ENCODE data around the gene UVRAG. TPM values are rescaled to one million over a fixed set of nuclear protein-coding genes. Genes with fewer than 3 reads are reported as not detected.
"Not testable (repeated sequence)": the region's sequence is repeated elsewhere in the genome, so short reads cannot be mapped to it uniquely, and the experiment has no call there.

The UVRAG gene
- total and polyA plus RNA-seq, 7 donors: 6.2 to 16.8 (median 13.6) TPM

DNA sequence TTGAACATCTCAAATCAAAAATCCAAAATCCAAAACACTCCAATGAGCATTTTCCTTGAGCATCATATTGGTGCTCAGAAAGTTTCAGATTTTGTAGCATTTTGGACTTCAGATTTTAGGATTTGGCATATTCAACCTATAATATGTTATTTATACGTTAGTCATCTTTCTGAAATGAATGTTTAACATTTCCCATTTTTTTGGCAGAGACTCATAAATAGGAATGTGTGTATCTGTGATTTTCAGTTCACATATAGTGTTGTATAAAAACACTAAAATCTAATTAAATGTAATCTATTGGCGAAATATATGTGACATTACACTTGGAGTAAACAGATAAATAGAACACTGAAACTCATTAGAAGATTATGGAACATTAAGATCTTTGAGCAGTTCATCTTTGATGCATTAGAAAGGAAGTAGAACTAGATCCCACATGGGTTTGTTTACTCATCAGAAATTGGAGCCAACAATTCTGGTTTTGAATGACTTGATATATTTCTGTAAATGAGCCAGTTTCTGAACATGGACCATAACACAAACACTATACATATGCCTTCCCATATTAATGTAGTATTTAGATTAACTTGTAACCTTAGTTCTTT, 153.1 kb downstream of the UVRAG start:
- WGBS, 3 donors: 82 to 96% (median 92%) methylated on average over 2 of the region's 2 CpGs
- DNase-seq (no peak), ATAC-seq (no peak)
- H3K36me3 ChIP-seq (ENCODE audit: insufficient read depth in 1 of 2, low read depth in 1 of 2): no peaks in the 10 kb centered on the region
- intact Hi-C loops (cut with DNase I): no loop called here
- TF ChIP-seq, protein P1, sequence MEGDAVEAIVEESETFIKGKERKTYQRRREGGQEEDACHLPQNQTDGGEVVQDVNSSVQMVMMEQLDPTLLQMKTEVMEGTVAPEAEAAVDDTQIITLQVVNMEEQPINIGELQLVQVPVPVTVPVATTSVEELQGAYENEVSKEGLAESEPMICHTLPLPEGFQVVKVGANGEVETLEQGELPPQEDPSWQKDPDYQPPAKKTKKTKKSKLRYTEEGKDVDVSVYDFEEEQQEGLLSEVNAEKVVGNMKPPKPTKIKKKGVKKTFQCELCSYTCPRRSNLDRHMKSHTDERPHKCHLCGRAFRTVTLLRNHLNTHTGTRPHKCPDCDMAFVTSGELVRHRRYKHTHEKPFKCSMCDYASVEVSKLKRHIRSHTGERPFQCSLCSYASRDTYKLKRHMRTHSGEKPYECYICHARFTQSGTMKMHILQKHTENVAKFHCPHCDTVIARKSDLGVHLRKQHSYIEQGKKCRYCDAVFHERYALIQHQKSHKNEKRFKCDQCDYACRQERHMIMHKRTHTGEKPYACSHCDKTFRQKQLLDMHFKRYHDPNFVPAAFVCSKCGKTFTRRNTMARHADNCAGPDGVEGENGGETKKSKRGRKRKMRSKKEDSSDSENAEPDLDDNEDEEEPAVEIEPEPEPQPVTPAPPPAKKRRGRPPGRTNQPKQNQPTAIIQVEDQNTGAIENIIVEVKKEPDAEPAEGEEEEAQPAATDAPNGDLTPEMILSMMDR (IDR thresholded peaks at IDR 0.05): no peak
- no peak overlapping the region for H3K4me3 ChIP-seq
- H3K9me3 ChIP-seq: peaks cover 7% of the 10 kb centered on the region
- H3K4me1 ChIP-seq: peaks cover 5% of the 10 kb centered on the region
- H3K27me3 ChIP-seq (ENCODE audit: insufficient read depth in 3 of 3, low read length in 2 of 3): no peaks in the 10 kb centered on the region
- no peak overlapping the region for H3K27ac ChIP-seq

DNA sequence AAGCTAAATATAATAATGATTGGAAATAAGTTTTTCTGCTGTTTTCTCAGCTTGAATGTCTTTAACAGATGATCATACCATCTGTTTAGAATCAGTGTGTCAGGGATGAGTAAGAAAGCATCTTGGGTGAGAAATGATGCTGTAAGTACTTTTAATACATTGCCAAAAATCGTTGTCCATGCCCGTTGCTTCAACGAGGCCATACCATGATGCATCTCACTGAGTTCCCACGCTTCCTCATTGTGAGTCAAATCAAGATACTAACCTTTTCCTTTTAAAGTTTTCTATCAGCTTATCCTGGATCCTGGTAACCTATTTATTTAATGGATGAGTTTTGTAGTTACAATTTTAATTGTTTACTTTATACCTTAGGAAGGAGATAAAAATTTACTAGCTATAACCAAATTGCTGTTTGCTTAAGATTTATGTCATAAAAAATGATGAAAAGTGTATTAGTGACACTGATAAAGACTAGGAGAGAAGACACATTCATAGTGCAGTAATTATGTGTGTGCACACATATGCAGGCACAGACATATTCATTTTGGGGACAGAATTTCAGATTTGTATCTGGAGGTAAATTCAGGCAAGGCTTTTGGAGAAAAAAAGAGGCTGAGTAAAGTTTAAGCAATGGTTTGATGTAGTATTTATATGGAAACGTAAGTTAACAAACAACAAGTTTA, 154.8 kb downstream of the UVRAG start:
- no peak overlapping the region for H3K4me3 ChIP-seq
- H3K27me3 ChIP-seq (ENCODE audit: insufficient read depth in 3 of 3, low read length in 2 of 3): no peaks in the 10 kb centered on the region
- TF ChIP-seq, protein P1 (IDR thresholded peaks at IDR 0.05): no peak
- peaks cover 5% of the 10 kb centered on the region for H3K4me1 ChIP-seq
- 75 to 82% (median 76%) methylated on average over 5 of the region's 5 CpGs for WGBS, 3 donors
- no peak for DNase-seq
- no peaks in the 10 kb centered on the region for H3K36me3 ChIP-seq (ENCODE audit: insufficient read depth in 1 of 2, low read depth in 1 of 2)
- no peak overlapping the region for H3K27ac ChIP-seq
- peaks cover 9% of the 10 kb centered on the region for H3K9me3 ChIP-seq
- no peak for ATAC-seq
- intact Hi-C loops (cut with DNase I): no loop called here

DNA sequence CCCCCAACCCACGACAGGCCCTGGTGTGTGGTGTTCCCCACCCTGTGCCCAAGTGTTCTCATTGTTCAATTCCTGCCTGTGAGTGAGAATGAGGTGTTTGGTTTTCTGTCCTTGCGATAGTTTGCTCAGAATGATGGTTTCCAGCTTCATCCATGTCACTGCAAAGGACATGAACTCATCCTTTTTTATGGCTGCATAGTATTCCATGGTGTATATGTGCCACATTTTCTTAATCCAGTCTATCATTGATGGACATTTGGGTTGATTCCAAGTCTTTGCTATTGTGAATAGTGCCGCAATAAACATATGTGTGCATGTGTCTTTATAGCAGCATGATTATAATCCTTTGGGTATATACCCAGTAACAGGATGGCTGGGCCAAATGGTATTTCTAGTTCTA, 158.7 kb downstream of the UVRAG start:
- ATAC-seq; DNase-seq; H3K4me1 ChIP-seq; H3K4me3 ChIP-seq; H3K9me3 ChIP-seq; H3K36me3 ChIP-seq (ENCODE audit: insufficient read depth in 1 of 2, low read depth in 1 of 2); H3K27me3 ChIP-seq (ENCODE audit: insufficient read depth in 3 of 3, low read length in 2 of 3); intact Hi-C loops (cut with DNase I); H3K27ac ChIP-seq: not testable (repeated sequence)
- 83 to 100% (median 97%) methylated on average over 3 of the region's 3 CpGs for whole genome bisulfite sequencing, 3 donors

DNA sequence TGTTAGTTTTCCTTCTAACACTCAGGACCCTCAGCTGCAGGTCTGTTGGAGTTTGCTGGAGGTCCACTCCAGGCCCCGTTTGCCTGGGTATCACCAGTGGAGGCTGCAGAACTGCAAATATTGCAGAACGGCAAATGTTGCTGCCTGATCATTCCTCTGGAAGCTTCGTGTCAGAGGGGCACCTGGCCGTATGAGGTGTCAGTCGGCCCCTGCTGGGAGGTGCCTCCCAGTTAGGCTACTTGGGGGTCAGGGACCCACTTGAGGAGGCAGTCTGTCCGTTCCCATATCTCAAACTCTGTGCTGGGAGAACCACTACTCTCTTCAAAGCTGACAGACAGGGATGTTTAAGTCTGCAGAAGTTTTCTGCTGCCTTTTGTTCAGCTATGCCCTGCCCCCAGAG, 164.1 kb downstream of the UVRAG start:
- intact Hi-C loops (cut with DNase I); H3K27me3 ChIP-seq (ENCODE audit: insufficient read depth in 3 of 3, low read length in 2 of 3); H3K4me1 ChIP-seq; H3K36me3 ChIP-seq (ENCODE audit: insufficient read depth in 1 of 2, low read depth in 1 of 2); ATAC-seq; DNase-seq; H3K9me3 ChIP-seq; H3K4me3 ChIP-seq; H3K27ac ChIP-seq: not testable (repeated sequence)
- 91 to 97% (median 94%) methylated on average over 6 of the region's 6 CpGs for WGBS, 3 donors

DNA sequence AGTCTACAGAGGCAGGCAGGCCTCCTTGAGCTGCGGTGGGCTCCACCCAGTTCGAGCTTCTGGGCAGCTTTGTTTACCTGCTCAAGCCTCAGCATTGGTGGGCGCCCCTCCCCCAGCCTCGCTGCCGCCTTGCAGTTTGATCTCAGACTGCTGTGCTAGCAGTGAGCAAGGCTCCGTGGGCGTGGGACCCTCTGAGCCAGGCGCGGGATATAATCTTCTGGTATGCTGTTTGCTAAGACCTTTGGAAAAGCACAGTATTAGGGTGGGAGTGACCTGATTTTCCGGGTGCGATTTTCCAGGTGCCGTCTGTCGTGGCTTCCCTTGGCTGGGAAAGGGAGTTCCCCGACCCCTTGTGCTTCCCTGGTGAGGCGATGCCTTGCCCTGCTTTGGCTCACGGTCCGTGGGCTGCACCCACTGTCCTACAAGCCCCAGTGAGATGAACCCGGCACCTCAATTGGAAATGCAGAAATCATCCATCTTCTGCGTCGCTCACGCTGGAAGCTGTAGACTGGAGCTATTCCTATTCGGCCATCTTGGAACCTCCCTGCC, 164.5 kb downstream of the UVRAG start:
- 90 to 93% (median 91%) methylated on average over 22 of the region's 22 CpGs for WGBS, 3 donors
- H3K27ac ChIP-seq; intact Hi-C loops (cut with DNase I); ATAC-seq; H3K9me3 ChIP-seq; H3K4me3 ChIP-seq; H3K4me1 ChIP-seq; H3K27me3 ChIP-seq (ENCODE audit: insufficient read depth in 3 of 3, low read length in 2 of 3): not testable (repeated sequence)
- peaks cover 2 to 14% of the 10 kb centered on the region in 2 donors for H3K36me3 ChIP-seq (ENCODE audit: insufficient read depth in 1 of 2, low read depth in 1 of 2)
- peak in 1 of 2 donors; percentile 40 for DNase-seq

DNA sequence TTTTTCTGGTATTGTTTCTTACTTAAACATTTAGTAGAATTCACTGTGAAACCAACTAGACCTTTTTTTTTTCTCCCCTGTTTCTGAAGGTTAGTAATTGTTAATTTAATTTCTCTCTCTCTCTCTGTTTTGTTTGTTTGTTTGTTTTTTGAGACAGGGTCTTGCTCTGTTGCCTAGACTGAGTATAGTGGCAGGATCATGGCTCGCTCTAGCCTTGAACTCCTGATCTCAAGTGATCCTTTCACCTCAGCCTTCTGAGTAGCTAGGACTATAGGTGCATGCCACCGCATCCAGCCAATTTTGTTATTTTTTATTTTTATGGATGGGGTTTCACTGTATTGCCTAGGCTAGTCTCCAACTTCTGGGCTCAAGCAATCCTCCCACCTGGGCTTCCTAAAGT, 165.0 kb downstream of the UVRAG start:
- H3K4me1 ChIP-seq: no peaks in the 10 kb centered on the region
- 95 to 98% (median 97%) methylated on average over 2 of the region's 2 CpGs for whole genome bisulfite sequencing, 3 donors
- TF ChIP-seq, protein P1 (IDR thresholded peaks at IDR 0.05): no peak
- no peak overlapping the region for H3K27ac ChIP-seq
- DNase-seq (no peak), ATAC-seq (no peak)
- peaks cover 2 to 14% of the 10 kb centered on the region in 2 donors for H3K36me3 ChIP-seq (ENCODE audit: insufficient read depth in 1 of 2, low read depth in 1 of 2)
- intact Hi-C loops (cut with DNase I): no loop called here
- H3K9me3 ChIP-seq: no peaks in the 10 kb centered on the region
- no peaks in the 10 kb centered on the region for H3K27me3 ChIP-seq (ENCODE audit: insufficient read depth in 3 of 3, low read length in 2 of 3)
- H3K4me3 ChIP-seq: no peak overlapping the region
